Measurements from ENCODE around the gene PTMS.

PTMS gene

GRCh38 chr12:6752921-6753771 lies 13.0 kb upstream of the PTMS start, which contains the start of gene MLF2:
MLF2 (minus strand) TSS chr12:6753141; CDS start chr12:6752334, 807 bp downstream.
- peak; percentile 82 for DNase-seq

- DNase-seq = no peak
These were observed 12.3 kb upstream of the PTMS start for GRCh38 chr12:6753772-6754356.

GRCh38 chr12:6754411-6754810 lies 11.8 kb upstream of the PTMS start:
- no peak for DNase-seq

- DNase-seq = no peak
These were observed 9.0 kb upstream of the PTMS start for GRCh38 chr12:6757028-6757690.

GRCh38 chr12:6758506-6759095 lies 7.6 kb upstream of the PTMS start:
- DNase-seq = no peak

- no peak for DNase-seq
These were observed 6.4 kb upstream of the PTMS start for GRCh38 chr12:6759741-6760140.

GRCh38 chr12:6763380-6763779 lies 2.8 kb upstream of the PTMS start:
- DNase-seq = no peak

- DNase-seq = peak; percentile 97
These were observed 1.9 kb upstream of the PTMS start for GRCh38 chr12:6764011-6764828.

GRCh38 chr12:6765048-6765633 lies 1.0 kb upstream of the PTMS start:
- no peak for DNase-seq

- no peak for DNase-seq
These were observed 637 bp downstream of the PTMS start for GRCh38 chr12:6766651-6767349.

GRCh38 chr12:6767353-6768319 lies 1.5 kb downstream of the PTMS start:
- no peak for DNase-seq

GRCh38 chr12:6768437-6768914 lies 2.3 kb downstream of the PTMS start:
- no peak for DNase-seq

GRCh38 chr12:6768990-6769389 lies 2.8 kb downstream of the PTMS start:
- DNase-seq = peak; percentile 72

- DNase-seq = no peak
These were observed 3.5 kb downstream of the PTMS start for GRCh38 chr12:6769666-6770065.

GRCh38 chr12:6770094-6770493 lies 3.9 kb downstream of the PTMS start:
- DNase-seq = no peak

GRCh38 chr12:6770600-6770999 lies 4.4 kb downstream of the PTMS start:
- DNase-seq = no peak

- DNase-seq = no peak
These were observed 4.9 kb downstream of the PTMS start for GRCh38 chr12:6771091-6771495.

- DNase-seq = no peak
These were observed 5.6 kb downstream of the PTMS start for GRCh38 chr12:6771509-6772330.

GRCh38 chr12:6772331-6772695 lies 6.2 kb downstream of the PTMS start, which contains the start of gene LAG3:
LAG3 (plus strand) TSS chr12:6772520; CDS start chr12:6772853, 333 bp downstream.
- DNase-seq = no peak
